Measurements from ENCODE around the gene SFI1. TPM values are rescaled to one million over a fixed set of nuclear protein-coding genes. Genes with fewer than 3 reads are reported as not detected.

The SFI1 gene
- total RNA-seq, 1 experiment from 2014 or later, result 53.1 TPM

- TF ChIP-seq EZH2 (IDR thresholded peaks at IDR 0.05) (no peak), REST (IDR thresholded peaks at IDR 0.05; ENCODE audit: low read depth) (no peak), SRF (IDR thresholded peaks at IDR 0.05; ENCODE audit: low read depth) (no peak), POLR2AphosphoS5 (IDR thresholded peaks at IDR 0.05; ENCODE audit: low read depth, low read length) (no peak), ZBTB33 (IDR thresholded peaks at IDR 0.05; ENCODE audit: extremely low read depth, insufficient replicate concordance, low read length) (no peak), RAD21 (IDR thresholded peaks at IDR 0.05; ENCODE audit: low read depth) (no peak), CEBPB (IDR thresholded peaks at IDR 0.05; ENCODE audit: low read depth) (no peak), ELF1 (IDR thresholded peaks at IDR 0.05; ENCODE audit: borderline replicate concordance, low read depth) (no peak), CBX3 (IDR thresholded peaks at IDR 0.05; ENCODE audit: low read depth) (no peak), POLR2A (IDR thresholded peaks at IDR 0.05; ENCODE audit: borderline replicate concordance, extremely low read depth, insufficient read depth, insufficient read length) (no peak), FOSL1 (IDR thresholded peaks at IDR 0.05; ENCODE audit: low read depth) (no peak), MAX (IDR thresholded peaks at IDR 0.05) (no peak), JUND (IDR thresholded peaks at IDR 0.05) (no peak), SIN3A (IDR thresholded peaks at IDR 0.05; ENCODE audit: low read depth) (no peak), CTCF (IDR thresholded peaks at IDR 0.05 in 2 of 3, conservative IDR thresholded peaks at IDR 0.05 in 1 of 3; ENCODE audit: borderline replicate concordance in 1 of 3, insufficient read depth in 1 of 3, low read depth in 2 of 3, low read length in 2 of 3) (no peak)
- H3K79me2 ChIP-seq (ENCODE audit: insufficient read depth, low read length), result peaks cover 18% of the 10 kb centered on the region
- peak overlapping the region; percentile 50 for H2AFZ ChIP-seq (ENCODE audit: low read depth, low read length, poor library complexity, severe bottlenecking)
- no peak for ATAC-seq
- no peaks in the 10 kb centered on the region for H3K27me3 ChIP-seq (ENCODE audit: insufficient read depth, low read length)
- no peak for DNase-seq (ENCODE audit: low read depth, low spot score)
- H3K4me3 ChIP-seq (replicated peaks in 1 of 2; ENCODE audit: low read depth in 1 of 2, low read length in 2 of 2), result peak overlapping the region; percentile 90 to 99
- H3K9me3 ChIP-seq (ENCODE audit: control insufficient read depth in 1 of 2, insufficient read depth in 1 of 2, low read depth in 1 of 2, low read length in 2 of 2), result no peaks in the 10 kb centered on the region
- ChIA-PET CTCF (no interaction called here), POLR2A (no interaction called here), RAD21 (ENCODE audit: low non-redundant PET in 1 of 2, low total read pairs in 2 of 2, uncharacterized antibody in 2 of 2, unreplicated experiment in 2 of 2) (no interaction called here)
- H3K27ac ChIP-seq (ENCODE audit: low read depth, low read length), result peak overlapping the region; percentile 81; the same call in 1 of the 2 replicates
- H3K4me1 ChIP-seq (ENCODE audit: control insufficient read depth in 1 of 2, insufficient read depth in 2 of 2, low read length in 2 of 2), result peaks cover 21 to 27% of the 10 kb centered on the region in 2 experiments
- no peaks in the 10 kb centered on the region for H3K36me3 ChIP-seq (ENCODE audit: control insufficient read depth in 1 of 2, insufficient read depth in 2 of 2, low read length in 2 of 2)
- no peaks in the 10 kb centered on the region for H3K9me2 ChIP-seq (ENCODE audit: insufficient read depth)
- intact Hi-C loops (cut with micrococcal nuclease), result no loop called here
- no peaks in the 10 kb centered on the region for H4K20me1 ChIP-seq (ENCODE audit: insufficient read depth)
- BruUV-seq (replicated peaks), result no TSS peak
- H3K4me2 ChIP-seq (ENCODE audit: low read length), result peak overlapping the region; percentile 98
- peak overlapping the region; percentile 94 for H3K9ac ChIP-seq (ENCODE audit: low read length)
Measured at GRCh38 chr22:31495343-31495742, 993 bp upstream of the SFI1 start.

Data from HCT116 (cell line).